ENCODE data around the gene KRT85. TPM values are rescaled to one million over a fixed set of nuclear protein-coding genes. Genes with fewer than 3 reads are reported as not detected.

KRT85 gene
- total RNA-seq, 2 experiments from 2014 or later: not detected

GRCh38 chr12:52334185-52334584 lies 33.1 kb downstream of the KRT85 start:
- POLR2A ChIA-PET: no interaction called here
- no peaks in the 10 kb centered on the region for H3K9me3 Mint-ChIP-seq
- H3K4me3 Mint-ChIP-seq: no peak overlapping the region
- no peak for DNase-seq
- H3K4me1 Mint-ChIP-seq: peaks cover 8% of the 10 kb centered on the region
- CTCF ChIA-PET: no interaction called here
- H3K27me3 Mint-ChIP-seq: peaks cover 16% of the 10 kb centered on the region
- no peaks in the 10 kb centered on the region for H3K36me3 Mint-ChIP-seq (ENCODE audit: low read depth)
- no peak overlapping the region for H3K27ac Mint-ChIP-seq

DNA sequence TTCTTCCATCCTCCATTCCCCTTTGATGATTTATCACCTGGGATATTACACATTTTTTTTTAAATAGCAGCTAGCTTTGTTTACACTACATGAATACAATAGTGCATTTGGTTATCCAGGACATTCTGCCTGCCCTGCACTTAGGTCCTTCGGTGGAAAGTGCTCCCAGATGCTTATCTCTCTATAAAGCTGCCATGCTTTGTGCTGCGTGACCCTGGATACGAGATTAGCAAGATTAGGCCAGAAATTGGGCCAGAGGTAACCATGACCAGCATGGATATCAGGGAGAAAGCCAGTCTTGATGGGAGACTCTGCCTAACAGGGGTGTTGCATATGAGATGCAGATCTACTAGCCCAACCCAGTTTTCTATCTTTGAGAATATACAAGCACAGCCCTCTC lies 34.0 kb downstream of the KRT85 start:
- H3K9me3 Mint-ChIP-seq: no peaks in the 10 kb centered on the region
- no peak overlapping the region for H3K27ac Mint-ChIP-seq

GRCh38 chr12:52332381-52332780 lies 34.9 kb downstream of the KRT85 start:
- peaks cover 8% of the 10 kb centered on the region for H3K27me3 Mint-ChIP-seq
- peaks cover 17% of the 10 kb centered on the region for H3K4me1 Mint-ChIP-seq
- CTCF ChIA-PET: interaction anchor here (0.7 kb wide), 1 partner anchor 631 kb away, joined by 4 read pairs; no protein-coding TSS in a partner anchor
- no peak overlapping the region for H3K4me3 Mint-ChIP-seq
- no peak overlapping the region for H3K27ac Mint-ChIP-seq
- H3K9me3 Mint-ChIP-seq: no peaks in the 10 kb centered on the region
- no peaks in the 10 kb centered on the region for H3K36me3 Mint-ChIP-seq (ENCODE audit: low read depth)
- POLR2A ChIA-PET: no interaction called here
- no peak for DNase-seq

More for the DNA sequence above, 34.0 kb downstream of the KRT85 start:
- CTCF ChIA-PET: no interaction called here
- Mint-ChIP-seq H3K27me3 (peaks cover 10% of the 10 kb centered on the region), H3K4me1 (peaks cover 10% of the 10 kb centered on the region), H3K36me3 (ENCODE audit: low read depth) (no peaks in the 10 kb centered on the region), H3K4me3 (no peak overlapping the region)
- POLR2A ChIA-PET: no interaction called here
- DNase-seq: no peak

- Mint-ChIP-seq H3K36me3 (ENCODE audit: low read depth) (no peaks in the 10 kb centered on the region), H3K27me3 (peaks cover 8% of the 10 kb centered on the region), H3K27ac (no peak overlapping the region), H3K4me3 (no peak overlapping the region), H3K9me3 (no peaks in the 10 kb centered on the region), H3K4me1 (peaks cover 19% of the 10 kb centered on the region)
- POLR2A ChIA-PET: no interaction called here
- DNase-seq: no peak
- CTCF ChIA-PET: interaction anchor here (1.0 to 1.6 kb wide), 3 partner anchors 16 to 175 kb away, joined by 3 to 5 read pairs (median 5); no protein-coding TSS in a partner anchor
These were observed 35.4 kb downstream of the KRT85 start for GRCh38 chr12:52331833-52332232.

GRCh38 chr12:52331039-52331438 lies 36.2 kb downstream of the KRT85 start:
- H3K27ac Mint-ChIP-seq: no peak overlapping the region
- ChIA-PET CTCF (interaction anchor here (1.0 to 1.6 kb wide), 3 partner anchors 15 to 174 kb away, joined by 3 to 5 read pairs (median 5); no protein-coding TSS in a partner anchor), POLR2A (interaction anchor here (1.5 kb wide), 1 partner anchor 176 kb away, joined by 3 read pairs; no protein-coding TSS in a partner anchor)
- H3K9me3 Mint-ChIP-seq: no peaks in the 10 kb centered on the region
- peaks cover 10% of the 10 kb centered on the region for H3K27me3 Mint-ChIP-seq
- peaks cover 16% of the 10 kb centered on the region for H3K4me1 Mint-ChIP-seq
- H3K36me3 Mint-ChIP-seq (ENCODE audit: low read depth): no peaks in the 10 kb centered on the region
- no peak overlapping the region for H3K4me3 Mint-ChIP-seq
- no peak for DNase-seq

GRCh38 chr12:52327830-52328500 lies 39.3 kb downstream of the KRT85 start:
- ChIA-PET POLR2A (interaction anchor here (0.8 to 1.3 kb wide), 3 partner anchors 24 to 173 kb away, joined by 3 read pairs; no protein-coding TSS in a partner anchor), CTCF (interaction anchor here (0.6 to 3.5 kb wide), 32 partner anchors 9 to 556 kb away, joined by 3 to 34 read pairs (median 4); no protein-coding TSS in a partner anchor)
- no peaks in the 10 kb centered on the region for H3K36me3 Mint-ChIP-seq (ENCODE audit: low read depth)
- H3K4me3 Mint-ChIP-seq: no peak overlapping the region
- peaks cover 16% of the 10 kb centered on the region for H3K4me1 Mint-ChIP-seq
- H3K9me3 Mint-ChIP-seq: no peaks in the 10 kb centered on the region
- H3K27me3 Mint-ChIP-seq: peaks cover 27% of the 10 kb centered on the region
- DNase-seq: no peak
- H3K27ac Mint-ChIP-seq: peak overlapping the region; percentile 13

GRCh38 chr12:52327052-52327829 lies 40.0 kb downstream of the KRT85 start:
- POLR2A ChIA-PET: interaction anchor here (0.6 to 1.3 kb wide), 4 partner anchors 25 to 541 kb away, joined by 3 read pairs; no protein-coding TSS in a partner anchor

GRCh38 chr12:52324153-52324444 lies 43.2 kb downstream of the KRT85 start:
- Mint-ChIP-seq H3K27me3 (peaks cover 52% of the 10 kb centered on the region), H3K4me1 (peaks cover 16% of the 10 kb centered on the region), H3K4me3 (no peak overlapping the region), H3K9me3 (no peaks in the 10 kb centered on the region), H3K27ac (no peak overlapping the region), H3K36me3 (ENCODE audit: low read depth) (no peaks in the 10 kb centered on the region)
- POLR2A ChIA-PET: no interaction called here
- CTCF ChIA-PET: interaction anchor here (1.2 kb wide), 1 partner anchor 27 kb away, joined by 3 read pairs; no protein-coding TSS in a partner anchor
- no peak for DNase-seq

More at GRCh38 chr12:52327052-52327829, 40.0 kb downstream of the KRT85 start:
- no peak overlapping the region for H3K4me3 Mint-ChIP-seq
- peak overlapping the region; percentile 13 for H3K27ac Mint-ChIP-seq
- no peaks in the 10 kb centered on the region for H3K9me3 Mint-ChIP-seq
- CTCF ChIA-PET: interaction anchor here (0.6 to 3.5 kb wide), 33 partner anchors 8 to 557 kb away, joined by 3 to 34 read pairs (median 4); no protein-coding TSS in a partner anchor
- H3K4me1 Mint-ChIP-seq: peaks cover 16% of the 10 kb centered on the region
- H3K36me3 Mint-ChIP-seq (ENCODE audit: low read depth): no peaks in the 10 kb centered on the region
- peak; percentile 83 for DNase-seq
- peaks cover 34% of the 10 kb centered on the region for H3K27me3 Mint-ChIP-seq

DNA sequence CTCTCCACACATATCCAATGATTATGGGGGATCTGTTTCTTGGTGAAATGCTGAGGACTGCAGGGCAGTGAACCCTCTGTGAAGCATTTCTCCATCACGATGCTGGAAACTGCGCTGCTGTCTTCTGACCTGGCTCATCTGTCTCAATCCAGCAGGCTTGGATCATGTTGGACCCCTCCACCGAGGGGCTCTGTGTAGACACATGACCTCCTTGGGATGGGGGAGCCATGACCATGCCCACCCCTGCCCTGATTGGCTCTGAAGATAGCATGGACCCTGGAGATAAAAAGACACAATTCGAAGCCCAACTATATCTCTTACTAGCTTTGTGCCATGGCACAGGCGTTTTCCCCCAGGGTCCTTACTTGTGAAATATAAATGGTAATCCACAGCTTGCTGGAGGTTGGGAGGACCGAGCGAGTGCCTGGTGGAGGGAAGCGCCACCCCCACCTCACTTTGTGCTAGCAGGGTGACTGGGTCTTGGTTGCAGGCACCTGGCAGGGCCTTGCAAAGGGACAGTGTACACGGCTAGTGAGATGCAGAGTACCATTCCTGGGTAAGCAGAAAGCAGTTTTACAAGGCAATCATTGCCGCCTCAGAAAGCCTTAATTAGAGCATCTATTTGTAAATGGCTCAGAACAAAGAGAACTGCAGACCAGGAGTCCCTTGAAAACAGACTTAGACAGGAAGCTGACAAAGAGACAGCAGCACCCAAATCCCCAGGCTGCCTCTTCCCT lies 43.7 kb downstream of the KRT85 start:
- no peak for DNase-seq
- ChIA-PET POLR2A (no interaction called here), CTCF (no interaction called here)
- Mint-ChIP-seq H3K27me3 (peaks cover 56% of the 10 kb centered on the region), H3K4me1 (peaks cover 15% of the 10 kb centered on the region), H3K27ac (no peak overlapping the region), H3K4me3 (no peak overlapping the region), H3K9me3 (no peaks in the 10 kb centered on the region), H3K36me3 (ENCODE audit: low read depth) (no peaks in the 10 kb centered on the region)

DNA sequence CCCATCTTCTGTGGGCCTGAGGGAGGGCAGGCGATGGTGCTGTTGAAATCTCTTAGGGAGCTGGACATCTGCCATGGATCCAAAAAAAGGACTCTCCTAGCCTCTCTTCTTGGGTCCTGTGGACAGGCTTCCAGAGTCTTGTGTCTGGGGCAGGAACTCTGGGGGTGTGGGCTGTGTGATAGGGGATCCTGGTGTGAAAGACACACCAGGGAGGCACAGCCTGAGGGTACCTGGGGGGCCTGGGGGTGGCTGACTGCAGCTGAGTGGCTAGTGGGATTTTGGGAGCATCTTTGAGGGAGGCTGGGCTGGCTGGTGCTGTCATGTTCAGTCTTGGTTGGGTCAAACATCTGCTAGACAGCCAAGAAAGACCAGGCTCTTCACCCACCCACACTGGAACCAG lies 44.3 kb downstream of the KRT85 start:
- H3K9me3 Mint-ChIP-seq: no peaks in the 10 kb centered on the region
- ChIA-PET POLR2A (interaction anchor here (0.6 kb wide), 1 partner anchor 71 kb away, joined by 3 read pairs; no protein-coding TSS in a partner anchor), CTCF (no interaction called here)
- no peak overlapping the region for H3K4me3 Mint-ChIP-seq
- H3K36me3 Mint-ChIP-seq (ENCODE audit: low read depth): no peaks in the 10 kb centered on the region
- no peak overlapping the region for H3K27ac Mint-ChIP-seq
- peaks cover 13% of the 10 kb centered on the region for H3K4me1 Mint-ChIP-seq
- H3K27me3 Mint-ChIP-seq: peaks cover 59% of the 10 kb centered on the region
- DNase-seq: no peak

DNA sequence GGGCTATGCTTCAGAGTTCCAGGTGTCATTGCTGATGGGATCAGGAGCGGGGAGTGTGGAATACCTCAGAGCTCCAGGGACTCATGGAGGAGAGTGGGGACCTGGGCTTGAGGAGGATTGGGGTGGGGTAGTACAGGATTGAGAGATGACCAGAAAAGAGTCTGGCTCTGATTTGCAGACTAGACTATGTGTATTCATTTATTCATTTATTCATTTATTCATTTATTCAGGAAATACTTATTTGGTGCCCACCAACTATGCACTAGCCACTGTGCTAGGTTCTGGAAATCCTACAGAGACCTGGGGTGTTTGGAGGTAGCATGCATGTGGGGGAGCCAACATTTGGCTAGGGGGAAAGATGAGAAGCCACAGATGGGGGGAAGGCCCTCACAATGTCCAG lies 45.2 kb downstream of the KRT85 start:
- CTCF ChIA-PET: interaction anchor here (1.1 kb wide), 1 partner anchor 11 kb away, joined by 3 read pairs; no protein-coding TSS in a partner anchor
- H3K9me3 Mint-ChIP-seq: no peaks in the 10 kb centered on the region
- peaks cover 59% of the 10 kb centered on the region for H3K27me3 Mint-ChIP-seq
- H3K4me3 Mint-ChIP-seq: no peak overlapping the region
- peaks cover 4% of the 10 kb centered on the region for H3K4me1 Mint-ChIP-seq
- H3K36me3 Mint-ChIP-seq (ENCODE audit: low read depth): no peaks in the 10 kb centered on the region
- no peak overlapping the region for H3K27ac Mint-ChIP-seq
- no peak for DNase-seq
- POLR2A ChIA-PET: no interaction called here

GRCh38 chr12:52321418-52321817 lies 45.9 kb downstream of the KRT85 start:
- ChIA-PET CTCF (interaction anchor here (1.1 kb wide), 1 partner anchor 10 kb away, joined by 3 read pairs; no protein-coding TSS in a partner anchor), POLR2A (no interaction called here)
- H3K27ac Mint-ChIP-seq: no peak overlapping the region
- no peaks in the 10 kb centered on the region for H3K36me3 Mint-ChIP-seq (ENCODE audit: low read depth)
- H3K4me3 Mint-ChIP-seq: no peak overlapping the region
- no peaks in the 10 kb centered on the region for H3K9me3 Mint-ChIP-seq
- no peaks in the 10 kb centered on the region for H3K4me1 Mint-ChIP-seq
- peaks cover 59% of the 10 kb centered on the region for H3K27me3 Mint-ChIP-seq
- no peak for DNase-seq

All from activated CD4-positive, alpha-beta memory T cell treated with anti-CD3 and anti-CD28 coated beads, Interleukin-2, amount 10 ng/mL, durations not matched to agents 7 days and 5 days (primary cell).